ENCODE measurements around the gene RAB3A.
"Not testable (repeated sequence)": the region's sequence is repeated elsewhere in the genome, so short reads cannot be mapped to it uniquely, and the experiment has no call there.

RAB3A gene

GRCh38 chr19:18167011-18167410 lies 36.8 kb downstream of the RAB3A start:
- DNase-seq = no peak

- no peak for DNase-seq
These were observed 37.9 kb downstream of the RAB3A start for GRCh38 chr19:18165794-18166544.

- no peak for DNase-seq
These were observed 39.8 kb downstream of the RAB3A start for GRCh38 chr19:18164072-18164471.

GRCh38 chr19:18161636-18162002 lies 42.2 kb downstream of the RAB3A start:
- DNase-seq = no peak

- peak; percentile 55 for DNase-seq
These were observed 42.7 kb downstream of the RAB3A start for GRCh38 chr19:18160971-18161635.

GRCh38 chr19:18160493-18160970 lies 43.3 kb downstream of the RAB3A start:
- DNase-seq = no peak

GRCh38 chr19:18159810-18160209 lies 44.0 kb downstream of the RAB3A start:
- DNase-seq = no peak

- DNase-seq = not testable (repeated sequence)
These were observed 44.7 kb downstream of the RAB3A start for GRCh38 chr19:18159059-18159616.

- DNase-seq = no peak
These were observed 45.4 kb downstream of the RAB3A start for GRCh38 chr19:18158467-18158866.

- DNase-seq = peak; percentile 89
These were observed 46.3 kb downstream of the RAB3A start for GRCh38 chr19:18157465-18158063.

GRCh38 chr19:18156841-18157464 lies 46.9 kb downstream of the RAB3A start:
- peak; percentile 95 for DNase-seq

- no peak for DNase-seq
These were observed 47.6 kb downstream of the RAB3A start for GRCh38 chr19:18156268-18156667.

- no peak for DNase-seq
These were observed 48.5 kb downstream of the RAB3A start for GRCh38 chr19:18155095-18156087.

- peak; percentile 8 for DNase-seq
These were observed 50.2 kb downstream of the RAB3A start for GRCh38 chr19:18153556-18154134.

- peak; percentile 98 for DNase-seq
These were observed 50.9 kb downstream of the RAB3A start, which contains the start of gene PIK3R2 for GRCh38 chr19:18152817-18153555. PIK3R2 (plus strand) TSS chr19:18153163; CDS start chr19:18155880, 2,717 bp downstream.

GRCh38 chr19:18152442-18152816 lies 51.4 kb downstream of the RAB3A start:
- DNase-seq = peak; percentile 97

- no peak for DNase-seq
These were observed 52.8 kb downstream of the RAB3A start for GRCh38 chr19:18150776-18151624.

GRCh38 chr19:18149596-18149975 lies 54.3 kb downstream of the RAB3A start:
- no peak for DNase-seq

- no peak for DNase-seq
These were observed 56.4 kb downstream of the RAB3A start for GRCh38 chr19:18147396-18147795.

Data from NCI-H1092 treated with DMSO at 0.1 percent for 48 hours (cell line).